SK-N-SH (cell line): ENCODE measurements around the gene CDS1. TPM values are rescaled to one million over a fixed set of nuclear protein-coding genes. Genes with fewer than 3 reads are reported as not detected.

Source experiments
- CTCF ChIA-PET: fragments of 300-600, 350-600 bp; formaldehyde crosslinking; extraction: SDS; loops from one replicate; lab custom pipeline; 2021; lab: Yijun Ruan, JAX
- POLR2A ChIA-PET: fragments of 350-600 bp; sonication (Branson Sonifier 250); formaldehyde crosslinking; extraction: SDS; loops from one replicate; lab custom pipeline; 2020; ENCODE audit warnings: antibody characterized with exemption, inconsistent platforms; lab: Yijun Ruan, JAX
- DNase-seq: peaks from one replicate; pipeline ENCODE4 v3.0.0; 2012
- H2AFZ ChIP-seq: fragments of 200-600 bp; sonication (generic); 2 replicates; pipeline ENCODE4 v1.8.1; 2016; ENCODE audit warnings: antibody characterized with exemption, mild to moderate bottlenecking, low read depth
- H3F3A ChIP-seq: fragments of 200-600 bp; sonication (generic); replicated peaks from 2 replicates; pipeline ENCODE3; 2016; ENCODE audit warnings: antibody characterized with exemption, mild to moderate bottlenecking; ENCODE audit not compliant: insufficient read depth
- H3K27ac ChIP-seq, 2 experiments: fragments of 200-500 bp in 1 of 2; fragments of 200-600 bp in 1 of 2; sonication (Bioruptor generic) in 1 of 2; sonication (generic), shearing (Covaris generic) in 1 of 2; 2 replicates each; pipeline versions ENCODE4 v1.5.1 to v1.6.1; 2014 to 2016; ENCODE audit warnings: low read depth in 2 of 2, inconsistent platforms in 1 of 2, low read length in 1 of 2, mild to moderate bottlenecking in 1 of 2, mixed read lengths in 1 of 2
- H3K27me3 ChIP-seq: fragments of 200-600 bp; sonication (generic), shearing (Covaris generic); 2 replicates; pipeline ENCODE4 v1.6.1; 2016; ENCODE audit warnings: mixed run types; ENCODE audit not compliant: insufficient read depth
- H3K36me3 ChIP-seq, 2 experiments: fragments of 200-500 bp in 1 of 2; fragments of 200-600 bp in 1 of 2; sonication (Bioruptor generic) in 1 of 2; sonication (generic) in 1 of 2; replicated peaks in 1 of 2; 2 replicates each; pipeline versions ENCODE3 to v1.5.1; 2014 to 2016; ENCODE audit warnings: low read length in 1 of 2, mild to moderate bottlenecking in 1 of 2; ENCODE audit not compliant: insufficient read depth in 2 of 2, control insufficient read depth in 1 of 2
- H3K4me1 ChIP-seq, 2 experiments: fragments of 200-500 bp in 1 of 2; fragments of 200-600 bp in 1 of 2; sonication (Bioruptor generic) in 1 of 2; sonication (generic), shearing (Covaris generic) in 1 of 2; 2 replicates each; pipeline versions ENCODE4 v1.5.1 to v1.6.1; 2014 to 2016; ENCODE audit warnings: low read depth in 1 of 2, low read length in 1 of 2, mixed run types in 1 of 2; ENCODE audit not compliant: insufficient read depth in 2 of 2, control insufficient read depth in 1 of 2
- H3K4me2 ChIP-seq: fragments of 200-600 bp; sonication (generic), shearing (Covaris generic); 2 replicates; pipeline ENCODE4 v1.6.1; 2017; ENCODE audit warnings: mixed run types
- H3K4me3 ChIP-seq, 2 experiments: fragments of 200-500 bp in 1 of 2; fragments of 200-600 bp in 1 of 2; sonication (Bioruptor generic) in 1 of 2; sonication (generic), shearing (Covaris generic) in 1 of 2; 2 replicates each; pipeline versions ENCODE4 v1.5.1 to v1.8.1; 2014 to 2016; ENCODE audit warnings: low read depth in 2 of 2, inconsistent platforms in 1 of 2, low read length in 1 of 2, mild to moderate bottlenecking in 1 of 2, mixed read lengths in 1 of 2, moderate library complexity in 1 of 2
- H3K79me2 ChIP-seq: fragments of 200-600 bp; sonication (generic); 2 replicates; pipeline ENCODE4 v1.8.1; 2017; ENCODE audit warnings: mild to moderate bottlenecking; ENCODE audit not compliant: insufficient read depth
- H3K9ac ChIP-seq: fragments of 200-600 bp; sonication (generic); 2 replicates; pipeline ENCODE4 v1.6.1; 2017; ENCODE audit warnings: mixed run types
- H3K9me2 ChIP-seq: fragments of 200-600 bp; sonication (generic); 2 replicates; pipeline ENCODE4 v1.6.1; 2017; ENCODE audit warnings: mixed run types
- H3K9me3 ChIP-seq: fragments of 200-600 bp; sonication (generic); 2 replicates; pipeline ENCODE4 v1.6.1; 2017; ENCODE audit warnings: mixed run types, mild to moderate bottlenecking, moderate library complexity
- H4K20me1 ChIP-seq: fragments of 200-600 bp; sonication (generic); 2 replicates; pipeline ENCODE4 v1.6.1; 2017; ENCODE audit warnings: mild to moderate bottlenecking, mixed run types; ENCODE audit not compliant: insufficient read depth
- CHD2 ChIP-seq: fragments of 150-350 bp; IDR thresholded peaks from 2 replicates; pipeline ENCODE4 v1.6.1; 2018; ENCODE audit warnings: low read length; ENCODE audit not compliant: partially characterized antibody
- ELF1 ChIP-seq: IDR thresholded peaks from 2 replicates; pipeline ENCODE4 v1.4.0; 2012
- EZH2phosphoT487 ChIP-seq: fragments of 200-600 bp; sonication (generic); IDR thresholded peaks from 2 replicates; pipeline ENCODE4 v1.6.1; 2017; ENCODE audit warnings: low read depth, mixed run types, mild to moderate bottlenecking, antibody characterized with exemption, moderate library complexity, borderline replicate concordance
- FOXJ3 ChIP-seq: sonication (generic); formaldehyde crosslinking; IDR thresholded peaks from 2 replicates; pipeline ENCODE4 v1.5.1; 2020; ENCODE audit warnings: mild to moderate bottlenecking, missing genetic modification reagents
- JUND ChIP-seq: IDR thresholded peaks from 2 replicates; pipeline ENCODE4 v1.4.0; 2012
- NRF1 ChIP-seq: IDR thresholded peaks from 2 replicates; pipeline ENCODE4 v1.6.1; 2012; ENCODE audit warnings: low read depth, mild to moderate bottlenecking, low read length
- SIN3A ChIP-seq: IDR thresholded peaks from 2 replicates; pipeline ENCODE4 v1.6.1; 2012; ENCODE audit warnings: low read depth, mild to moderate bottlenecking, low read length, moderate library complexity, borderline replicate concordance
- SMC3 ChIP-seq: IDR thresholded peaks from 2 replicates; pipeline ENCODE4 v1.6.1; 2012; ENCODE audit warnings: low read depth, low read length, improper control_type of control experiment
- TCF12 ChIP-seq: IDR thresholded peaks from 2 replicates; pipeline ENCODE4 v1.4.0; 2012
- USF1 ChIP-seq: IDR thresholded peaks from 2 replicates; pipeline ENCODE4 v1.4.0; 2012; ENCODE audit warnings: low read depth, borderline replicate concordance
- YY1 ChIP-seq: IDR thresholded peaks from 2 replicates; pipeline ENCODE4 v1.4.0; 2012; ENCODE audit warnings: low read depth, mild to moderate bottlenecking
- WGBS: methylation state at CpG from one replicate; pipeline ENCODE4 v1.1.6; 2017; ENCODE audit warnings: low lambda C conversion rate; 5-methylcytosine and 5-hydroxymethylcytosine counted together
- polyA plus RNA-seq, 3 experiments: library from polyadenylated mRNA; depleted of rRNA; stranded (reverse); fragments of >200 nt; gene quantifications; 2 replicates each; pipeline ENCODE4 v1.2.3, GENCODE V29; 2012
- TF ChIP-seq, protein P1 (sequence below): IDR thresholded peaks from 2 replicates; pipeline ENCODE4 v1.4.0; 2012; ENCODE audit warnings: low read depth
- TF ChIP-seq, protein P2 (sequence below): IDR thresholded peaks from 2 replicates; pipeline ENCODE4 v1.4.0; 2012; ENCODE audit warnings: low read depth, borderline replicate concordance

CDS1 gene
- polyA plus RNA-seq, 1 of the 3 experiments (the other 2 are of a cell fraction), result 0.02 TPM

- Histone ChIP-seq H3K9me3 (no peaks in the 10 kb centered on the region), H3K27me3 (no peaks in the 10 kb centered on the region; the same call in 1 of the 2 replicates), H2AFZ (no peak overlapping the region), H3F3A (no peaks in the 10 kb centered on the region), H3K9ac (no peak overlapping the region), H3K79me2 (no peaks in the 10 kb centered on the region), H3K4me3 (no peak overlapping the region), H3K9me2 (no peaks in the 10 kb centered on the region), H3K27ac (no peak overlapping the region), H3K4me2 (no peak overlapping the region), H4K20me1 (no peaks in the 10 kb centered on the region), H3K36me3 (no peaks in the 10 kb centered on the region), H3K4me1 (no peaks in the 10 kb centered on the region)
- POLR2A ChIA-PET, result no interaction called here
- DNase-seq, result no peak
- CTCF ChIA-PET, result no interaction called here
- WGBS, result 0% methylated on average over 3 of the region's 3 CpGs
- TF ChIP-seq, protein P1, sequence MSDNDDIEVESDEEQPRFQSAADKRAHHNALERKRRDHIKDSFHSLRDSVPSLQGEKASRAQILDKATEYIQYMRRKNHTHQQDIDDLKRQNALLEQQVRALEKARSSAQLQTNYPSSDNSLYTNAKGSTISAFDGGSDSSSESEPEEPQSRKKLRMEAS, result no peak
- no peak for TF ChIP-seq SIN3A
- no peak for TF ChIP-seq TCF12
- TF ChIP-seq SMC3, result no peak
- no peak for TF ChIP-seq EZH2phosphoT487
- no peak for TF ChIP-seq NRF1
- TF ChIP-seq, protein P2, sequence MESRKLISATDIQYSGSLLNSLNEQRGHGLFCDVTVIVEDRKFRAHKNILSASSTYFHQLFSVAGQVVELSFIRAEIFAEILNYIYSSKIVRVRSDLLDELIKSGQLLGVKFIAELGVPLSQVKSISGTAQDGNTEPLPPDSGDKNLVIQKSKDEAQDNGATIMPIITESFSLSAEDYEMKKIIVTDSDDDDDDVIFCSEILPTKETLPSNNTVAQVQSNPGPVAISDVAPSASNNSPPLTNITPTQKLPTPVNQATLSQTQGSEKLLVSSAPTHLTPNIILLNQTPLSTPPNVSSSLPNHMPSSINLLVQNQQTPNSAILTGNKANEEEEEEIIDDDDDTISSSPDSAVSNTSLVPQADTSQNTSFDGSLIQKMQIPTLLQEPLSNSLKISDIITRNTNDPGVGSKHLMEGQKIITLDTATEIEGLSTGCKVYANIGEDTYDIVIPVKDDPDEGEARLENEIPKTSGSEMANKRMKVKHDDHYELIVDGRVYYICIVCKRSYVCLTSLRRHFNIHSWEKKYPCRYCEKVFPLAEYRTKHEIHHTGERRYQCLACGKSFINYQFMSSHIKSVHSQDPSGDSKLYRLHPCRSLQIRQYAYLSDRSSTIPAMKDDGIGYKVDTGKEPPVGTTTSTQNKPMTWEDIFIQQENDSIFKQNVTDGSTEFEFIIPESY, result no peak
Observed at GRCh38 chr4:84568496-84568895, 14.4 kb upstream of the CDS1 start.

GRCh38 chr4:84569009-84569408 lies 13.9 kb upstream of the CDS1 start:
- 21% methylated on average over 2 of the region's 2 CpGs for WGBS
- no peak overlapping the region for H3K9ac ChIP-seq
- no peak overlapping the region for H3K4me2 ChIP-seq
- no peaks in the 10 kb centered on the region for H3K9me3 ChIP-seq
- H3F3A ChIP-seq, result no peaks in the 10 kb centered on the region
- ChIA-PET CTCF (interaction anchor here (1.3 to 1.4 kb wide), 2 partner anchors 15 to 402 kb away, joined by 4 read pairs; no protein-coding TSS in a partner anchor), POLR2A (no interaction called here)
- no peak overlapping the region for H3K4me3 ChIP-seq
- H3K27me3 ChIP-seq, result no peaks in the 10 kb centered on the region; the same call in 1 of the 2 replicates
- no peaks in the 10 kb centered on the region for H3K79me2 ChIP-seq
- TF ChIP-seq CHD2 (no peak), YY1 (no peak), USF1 (no peak), ELF1 (no peak), FOXJ3 (CRISPR knock-in tag) (no peak), JUND (no peak)
- no peaks in the 10 kb centered on the region for H3K4me1 ChIP-seq
- no peaks in the 10 kb centered on the region for H3K36me3 ChIP-seq
- no peak overlapping the region for H2AFZ ChIP-seq
- no peaks in the 10 kb centered on the region for H4K20me1 ChIP-seq
- no peak for DNase-seq
- no peaks in the 10 kb centered on the region for H3K9me2 ChIP-seq
- no peak overlapping the region for H3K27ac ChIP-seq
